Hepatocyte (in vitro differentiated cells): Measurements from ENCODE around the gene SMARCD3. TPM values are rescaled to one million over a fixed set of nuclear protein-coding genes. Genes with fewer than 3 reads are reported as not detected.

Source experiments
- DNase-seq: peaks from one replicate; pipeline ENCODE4 v3.0.0-alpha.2; 2016; ENCODE audit warnings: low spot score
- H2AFZ ChIP-seq: fragments of 200-600 bp; sonication (generic); 2 replicates; pipeline ENCODE4 v1.6.0; 2016; ENCODE audit warnings: antibody characterized with exemption, mild to moderate bottlenecking
- H3K27ac ChIP-seq: fragments of 200-600 bp; sonication (generic); 2 replicates; pipeline ENCODE4 v1.5.1; 2016; ENCODE audit warnings: mild to moderate bottlenecking
- H3K27me3 ChIP-seq: fragments of 200-600 bp; sonication (generic); 2 replicates; pipeline ENCODE4 v1.6.1; 2016
- H3K36me3 ChIP-seq: fragments of 200-600 bp; sonication (generic); replicated peaks from 2 replicates; pipeline ENCODE4 v1.5.1; 2016; ENCODE audit warnings: low read depth; ENCODE audit not compliant: insufficient read depth
- H3K4me1 ChIP-seq: fragments of 200-600 bp; sonication (generic); 2 replicates; pipeline ENCODE4 v1.5.1; 2016; ENCODE audit warnings: mild to moderate bottlenecking, moderate library complexity; ENCODE audit not compliant: insufficient read depth
- H3K4me2 ChIP-seq: fragments of 200-600 bp; sonication (generic); 2 replicates; pipeline ENCODE4 v1.6.0; 2016
- H3K4me3 ChIP-seq: fragments of 200-600 bp; sonication (generic); 2 replicates; pipeline ENCODE4 v1.5.1; 2016; ENCODE audit warnings: mild to moderate bottlenecking
- H3K79me2 ChIP-seq: fragments of 200-600 bp; sonication (generic); 2 replicates; pipeline ENCODE4 v1.6.0; 2017; ENCODE audit warnings: mild to moderate bottlenecking
- H3K9me2 ChIP-seq: fragments of 200-600 bp; sonication (generic); replicated peaks from 2 replicates; pipeline ENCODE4 v1.6.0; 2017; ENCODE audit warnings: mild to moderate bottlenecking; ENCODE audit not compliant: insufficient read depth
- H3K9me3 ChIP-seq: fragments of 200-600 bp; sonication (generic); 2 replicates; pipeline ENCODE4 v1.5.1; 2016; ENCODE audit warnings: low read depth, mild to moderate bottlenecking
- H4K20me1 ChIP-seq: fragments of 200-600 bp; sonication (generic); 2 replicates; pipeline ENCODE4 v1.6.0; 2016; ENCODE audit warnings: mild to moderate bottlenecking; ENCODE audit not compliant: insufficient read depth, poor library complexity, severe bottlenecking
- EZH2 ChIP-seq: fragments of 200-600 bp; sonication (generic); IDR thresholded peaks from 2 replicates; pipeline ENCODE4 v1.6.1; 2016; ENCODE audit warnings: antibody characterized with exemption, mild to moderate bottlenecking, borderline replicate concordance
- EZH2phosphoT487 ChIP-seq: fragments of 200-600 bp; sonication (generic); IDR thresholded peaks from one replicate; pipeline ENCODE4 v1.6.1; 2018; ENCODE audit warnings: antibody characterized with exemption, mild to moderate bottlenecking, low read depth, moderate library complexity; ENCODE audit not compliant: unreplicated experiment, severe bottlenecking
- WGBS: methylation state at CpG from one replicate; pipeline ENCODE4 v1.1.6; 2016; ENCODE audit warnings: low lambda C conversion rate; ENCODE audit errors: missing lambda C conversion rate; 5-methylcytosine and 5-hydroxymethylcytosine counted together
- polyA plus RNA-seq: library from polyadenylated mRNA; unstranded; fragments of >200 nt; fragmentation: Nextera tagmentation; extraction: Ambion mirVana; gene quantifications from 2 replicates; pipeline ENCODE4 v1.2.1, GENCODE V29; 2016
- total RNA-seq: library from RNA; depleted of rRNA; stranded (reverse); fragments of >200 nt; gene quantifications from 2 replicates; pipeline ENCODE4 v1.2.3, GENCODE V29; 2014
- TF ChIP-seq, protein P1 (sequence below): fragments of 200-600 bp; sonication (generic); IDR thresholded peaks from 2 replicates; pipeline ENCODE4 v1.5.1; 2016; ENCODE audit warnings: antibody characterized with exemption, mild to moderate bottlenecking; ENCODE audit not compliant: poor library complexity

SMARCD3 gene
- total and polyA plus RNA-seq, 2 experiments from 2014 or later, result 42.4 to 73.1 TPM

DNA sequence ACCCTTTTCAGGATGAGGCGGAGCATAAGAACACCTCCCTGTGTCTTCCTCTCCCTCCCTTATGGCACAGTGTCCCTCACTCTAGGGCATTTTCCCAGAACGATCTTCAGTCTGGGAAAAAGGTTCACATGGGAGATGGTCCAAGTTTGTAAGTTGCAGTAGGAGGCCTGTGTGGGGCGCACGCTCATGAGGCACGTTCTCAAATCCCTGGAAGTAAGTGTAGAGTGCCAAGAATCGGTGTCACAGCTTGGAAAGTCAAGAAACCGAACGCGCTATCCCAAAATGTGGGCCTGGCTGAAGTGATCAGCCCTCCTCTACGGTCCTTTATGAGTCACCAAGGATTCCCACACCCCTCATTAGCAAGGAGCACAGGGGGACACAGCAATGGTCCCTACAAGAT, 23.9 kb upstream of the SMARCD3 start:
- no peaks in the 10 kb centered on the region for H3K9me3 ChIP-seq
- H3K36me3 ChIP-seq, result no peaks in the 10 kb centered on the region
- no peaks in the 10 kb centered on the region for H3K9me2 ChIP-seq
- H3K27me3 ChIP-seq, result no peaks in the 10 kb centered on the region
- H3K27ac ChIP-seq, result no peak overlapping the region
- TF ChIP-seq, protein P1, sequence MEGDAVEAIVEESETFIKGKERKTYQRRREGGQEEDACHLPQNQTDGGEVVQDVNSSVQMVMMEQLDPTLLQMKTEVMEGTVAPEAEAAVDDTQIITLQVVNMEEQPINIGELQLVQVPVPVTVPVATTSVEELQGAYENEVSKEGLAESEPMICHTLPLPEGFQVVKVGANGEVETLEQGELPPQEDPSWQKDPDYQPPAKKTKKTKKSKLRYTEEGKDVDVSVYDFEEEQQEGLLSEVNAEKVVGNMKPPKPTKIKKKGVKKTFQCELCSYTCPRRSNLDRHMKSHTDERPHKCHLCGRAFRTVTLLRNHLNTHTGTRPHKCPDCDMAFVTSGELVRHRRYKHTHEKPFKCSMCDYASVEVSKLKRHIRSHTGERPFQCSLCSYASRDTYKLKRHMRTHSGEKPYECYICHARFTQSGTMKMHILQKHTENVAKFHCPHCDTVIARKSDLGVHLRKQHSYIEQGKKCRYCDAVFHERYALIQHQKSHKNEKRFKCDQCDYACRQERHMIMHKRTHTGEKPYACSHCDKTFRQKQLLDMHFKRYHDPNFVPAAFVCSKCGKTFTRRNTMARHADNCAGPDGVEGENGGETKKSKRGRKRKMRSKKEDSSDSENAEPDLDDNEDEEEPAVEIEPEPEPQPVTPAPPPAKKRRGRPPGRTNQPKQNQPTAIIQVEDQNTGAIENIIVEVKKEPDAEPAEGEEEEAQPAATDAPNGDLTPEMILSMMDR, result no peak
- TF ChIP-seq EZH2 (no peak), EZH2phosphoT487 (no peak)
- H3K4me1 ChIP-seq, result no peaks in the 10 kb centered on the region
- no peak overlapping the region for H3K4me2 ChIP-seq
- H2AFZ ChIP-seq, result no peak overlapping the region
- no peak overlapping the region for H3K4me3 ChIP-seq
- DNase-seq, result no peak
- no peaks in the 10 kb centered on the region for H4K20me1 ChIP-seq
- WGBS, result 85% methylated on average over 10 of the region's 10 CpGs
- no peaks in the 10 kb centered on the region for H3K79me2 ChIP-seq

DNA sequence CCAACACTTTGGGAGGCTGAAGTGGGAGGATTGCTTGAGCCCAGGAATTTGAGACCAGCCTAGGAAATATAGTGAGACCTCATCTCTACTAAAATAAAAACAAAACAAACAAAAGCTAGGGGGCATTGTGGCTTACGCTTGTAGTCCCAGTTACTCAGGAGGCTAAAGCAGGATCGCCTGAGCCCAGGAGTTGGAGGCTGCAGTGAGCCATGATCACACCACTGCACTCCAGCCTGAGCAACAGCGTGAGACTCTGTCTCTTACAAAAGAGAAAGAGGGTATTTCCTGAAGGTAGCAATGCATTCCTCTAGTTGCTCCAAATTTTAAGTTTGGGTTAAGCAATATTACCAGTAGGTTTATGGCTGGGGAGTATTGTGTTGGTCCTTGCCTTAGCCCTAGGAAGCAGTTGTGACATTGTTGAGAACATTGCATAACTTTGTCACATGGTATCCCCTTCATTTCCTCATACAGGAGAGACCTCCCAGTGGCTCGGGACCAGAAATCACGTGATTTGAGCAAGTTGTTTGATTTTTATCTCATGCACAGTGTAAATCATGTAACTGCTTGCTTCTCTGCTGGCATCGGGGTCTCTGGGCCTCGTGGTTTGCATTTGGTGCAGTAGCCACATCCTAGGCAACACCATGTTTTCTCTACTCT, 23.3 kb upstream of the SMARCD3 start:
- 60% methylated on average over 7 of the region's 7 CpGs for WGBS
- no peak overlapping the region for H3K4me2 ChIP-seq
- TF ChIP-seq EZH2 (no peak), EZH2phosphoT487 (no peak)
- TF ChIP-seq, protein P1, result no peak
- H3K9me2 ChIP-seq, result no peaks in the 10 kb centered on the region
- H3K27ac ChIP-seq, result no peak overlapping the region
- H2AFZ ChIP-seq, result no peak overlapping the region
- no peaks in the 10 kb centered on the region for H3K27me3 ChIP-seq
- H3K9me3 ChIP-seq, result no peaks in the 10 kb centered on the region
- no peaks in the 10 kb centered on the region for H3K4me1 ChIP-seq
- DNase-seq, result peak; percentile 61
- no peak overlapping the region for H3K4me3 ChIP-seq
- H3K36me3 ChIP-seq, result no peaks in the 10 kb centered on the region
- H3K79me2 ChIP-seq, result no peaks in the 10 kb centered on the region
- H4K20me1 ChIP-seq, result no peaks in the 10 kb centered on the region

- Histone ChIP-seq H3K4me2 (no peak overlapping the region), H3K9me2 (no peaks in the 10 kb centered on the region), H3K79me2 (no peaks in the 10 kb centered on the region), H2AFZ (no peak overlapping the region), H4K20me1 (no peaks in the 10 kb centered on the region), H3K27ac (no peak overlapping the region), H3K4me3 (no peak overlapping the region), H3K36me3 (no peaks in the 10 kb centered on the region), H3K27me3 (no peaks in the 10 kb centered on the region), H3K9me3 (no peaks in the 10 kb centered on the region), H3K4me1 (no peaks in the 10 kb centered on the region)
- no peak for TF ChIP-seq EZH2
- TF ChIP-seq, protein P1, result no peak
- no peak for TF ChIP-seq EZH2phosphoT487
- 94% methylated on average over 10 of the region's 10 CpGs for WGBS
- DNase-seq, result no peak
Measured at GRCh38 chr7:151269511-151269910, 21.0 kb upstream of the SMARCD3 start.
